Astrocyte (in vitro differentiated cells and primary cell): ENCODE results near the gene RARB.

Experiments
- EZH2 ChIP-seq: IDR thresholded peaks from 2 replicates; pipeline ENCODE4 v1.6.1; 2012; ENCODE audit warnings: mild to moderate bottlenecking, low read length, inconsistent platforms; ENCODE audit not compliant: insufficient read depth
- TF ChIP-seq, protein P1 (sequence below): IDR thresholded peaks from 2 replicates; pipeline ENCODE4 v1.5.1; 2011; ENCODE audit warnings: low read depth, mild to moderate bottlenecking, inconsistent platforms, low read length, moderate library complexity; ENCODE audit not compliant: insufficient read depth

DNA sequence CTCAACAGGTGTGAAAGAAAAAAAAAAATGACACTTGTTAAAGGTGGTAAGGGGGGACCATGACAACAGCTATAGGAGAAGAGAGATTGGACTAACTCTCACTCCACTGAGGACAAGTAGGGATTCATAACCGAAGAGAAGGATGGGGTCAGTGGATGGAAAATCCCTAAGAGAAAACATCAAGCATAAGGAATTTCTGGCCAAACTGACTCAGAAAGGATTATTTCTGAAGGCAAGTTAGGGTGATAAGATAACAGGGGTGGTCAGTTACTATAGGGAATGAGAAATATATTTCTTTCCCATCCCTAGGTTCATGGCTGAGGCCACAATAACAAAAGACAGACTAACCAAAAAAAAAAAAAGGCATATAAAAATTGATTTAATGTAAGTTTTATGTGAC lies 9.5 kb upstream of the RARB start:
- TF ChIP-seq, protein P1, sequence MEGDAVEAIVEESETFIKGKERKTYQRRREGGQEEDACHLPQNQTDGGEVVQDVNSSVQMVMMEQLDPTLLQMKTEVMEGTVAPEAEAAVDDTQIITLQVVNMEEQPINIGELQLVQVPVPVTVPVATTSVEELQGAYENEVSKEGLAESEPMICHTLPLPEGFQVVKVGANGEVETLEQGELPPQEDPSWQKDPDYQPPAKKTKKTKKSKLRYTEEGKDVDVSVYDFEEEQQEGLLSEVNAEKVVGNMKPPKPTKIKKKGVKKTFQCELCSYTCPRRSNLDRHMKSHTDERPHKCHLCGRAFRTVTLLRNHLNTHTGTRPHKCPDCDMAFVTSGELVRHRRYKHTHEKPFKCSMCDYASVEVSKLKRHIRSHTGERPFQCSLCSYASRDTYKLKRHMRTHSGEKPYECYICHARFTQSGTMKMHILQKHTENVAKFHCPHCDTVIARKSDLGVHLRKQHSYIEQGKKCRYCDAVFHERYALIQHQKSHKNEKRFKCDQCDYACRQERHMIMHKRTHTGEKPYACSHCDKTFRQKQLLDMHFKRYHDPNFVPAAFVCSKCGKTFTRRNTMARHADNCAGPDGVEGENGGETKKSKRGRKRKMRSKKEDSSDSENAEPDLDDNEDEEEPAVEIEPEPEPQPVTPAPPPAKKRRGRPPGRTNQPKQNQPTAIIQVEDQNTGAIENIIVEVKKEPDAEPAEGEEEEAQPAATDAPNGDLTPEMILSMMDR, result no peak
- TF ChIP-seq EZH2, result no peak
